ENCODE data around the gene MEAK7.

MEAK7 gene

DNA sequence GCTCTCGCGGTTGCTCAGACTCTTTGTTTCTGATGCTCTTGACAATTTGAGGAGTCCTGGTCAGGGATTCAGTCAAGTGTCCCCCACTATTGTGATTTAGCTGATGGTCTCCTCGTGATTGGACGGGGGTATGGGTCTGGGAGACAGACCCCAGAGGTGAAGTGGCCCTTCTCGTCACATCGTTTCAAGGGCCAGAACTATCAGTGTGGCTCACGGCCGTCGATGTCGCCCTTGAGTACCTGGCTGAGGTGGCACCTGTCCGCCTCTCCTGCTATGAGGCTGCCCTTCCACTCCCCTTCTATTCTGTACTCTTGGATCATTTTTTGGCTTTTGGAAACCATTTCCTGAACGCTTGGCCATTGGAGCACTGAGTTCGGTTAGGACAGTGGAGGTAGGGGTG lies 7.4 kb upstream of the MEAK7 start:
- DNase-seq: no peak

DNA sequence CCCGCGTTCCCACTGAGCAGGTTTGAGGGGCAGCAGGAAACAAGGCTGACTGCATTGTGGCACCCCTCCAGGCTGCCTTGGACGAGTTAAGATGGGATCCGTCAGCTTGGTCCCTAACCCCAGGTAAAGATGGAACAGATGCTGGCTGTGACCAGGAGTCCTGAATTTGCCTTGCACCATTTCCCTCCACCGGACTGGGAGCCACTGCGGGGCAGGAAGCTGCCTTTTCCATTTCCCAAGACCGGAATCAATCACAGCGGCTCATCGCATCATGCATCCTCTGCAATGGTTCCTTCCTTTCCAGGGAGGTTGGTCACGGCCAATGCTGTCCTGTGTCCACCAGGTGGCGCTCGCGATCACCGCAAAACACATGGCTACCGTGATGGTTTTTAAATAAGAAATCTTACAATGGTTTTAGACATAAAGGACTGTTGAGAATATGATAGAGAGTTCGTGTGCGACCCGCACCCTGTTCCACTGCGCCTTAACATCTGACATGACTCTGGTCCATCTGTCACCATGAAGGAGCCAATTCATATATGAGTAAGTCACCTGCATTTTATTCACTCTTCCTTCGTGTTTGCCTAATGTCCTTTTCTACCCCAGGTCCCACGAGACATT lies 6.8 kb upstream of the MEAK7 start:
- peak; percentile 82 for DNase-seq

DNA sequence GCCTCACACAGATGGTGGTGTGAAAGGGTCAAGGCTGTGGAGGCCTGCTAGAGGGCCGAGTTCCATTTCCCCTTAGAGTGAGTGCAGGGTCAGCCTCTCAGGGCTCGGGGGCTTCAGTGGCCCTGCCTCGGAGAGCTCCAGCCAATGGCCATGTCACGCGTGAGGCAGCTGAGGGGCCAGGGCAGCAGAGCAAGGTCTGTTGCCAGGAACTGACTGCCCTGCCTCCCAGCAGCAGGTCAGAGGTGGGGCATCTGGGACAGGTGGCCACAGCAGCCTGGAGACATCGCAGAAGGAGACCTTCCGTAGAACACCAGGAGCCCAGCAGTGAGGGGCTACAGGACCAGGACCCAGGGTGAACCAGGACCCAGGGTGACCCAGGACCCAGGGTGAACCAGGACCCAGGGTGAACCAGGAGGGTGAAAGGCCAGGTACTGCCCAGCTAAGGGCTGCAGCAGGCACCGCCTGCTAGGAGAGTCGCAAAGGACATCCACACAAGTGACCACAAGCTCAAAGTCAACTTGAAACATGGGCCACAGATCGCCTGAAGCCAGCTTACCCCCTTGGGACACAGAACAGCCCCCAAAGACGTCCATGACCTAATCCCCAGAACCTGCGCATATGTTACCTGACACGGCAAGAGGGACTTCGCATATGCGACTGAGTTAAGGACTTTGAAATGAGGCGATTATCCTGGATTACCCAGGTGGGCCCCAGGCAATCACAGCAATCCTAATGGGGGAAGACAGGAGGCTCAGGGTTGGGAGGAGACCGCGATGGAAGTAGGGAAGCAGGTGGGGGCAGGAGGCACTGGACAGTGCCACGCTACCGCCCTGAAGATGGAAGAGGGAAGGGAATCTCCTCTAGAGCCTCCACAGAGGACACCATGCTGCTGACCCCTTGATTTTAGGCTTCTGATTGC lies 4.8 kb upstream of the MEAK7 start:
- no peak for DNase-seq

DNA sequence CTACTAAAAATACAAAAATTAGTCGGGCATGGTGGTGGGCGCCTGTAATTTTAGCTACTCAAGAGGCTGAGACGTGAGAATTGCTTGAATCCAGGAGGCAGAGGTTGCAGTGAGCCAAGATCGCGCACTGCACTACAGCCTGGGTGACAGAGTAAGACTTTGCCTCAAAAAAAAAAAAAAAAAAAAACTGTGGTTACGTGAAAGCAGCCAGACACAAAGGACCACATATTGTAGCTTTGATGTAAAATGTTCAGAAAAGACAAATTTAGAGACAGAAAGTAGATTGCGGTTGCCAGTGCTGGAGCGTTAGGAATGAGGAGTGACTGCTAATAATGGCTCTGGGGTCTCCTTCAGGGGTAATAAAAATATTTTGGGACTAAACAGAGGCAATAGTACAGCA lies 4.0 kb upstream of the MEAK7 start:
- DNase-seq: no peak

DNA sequence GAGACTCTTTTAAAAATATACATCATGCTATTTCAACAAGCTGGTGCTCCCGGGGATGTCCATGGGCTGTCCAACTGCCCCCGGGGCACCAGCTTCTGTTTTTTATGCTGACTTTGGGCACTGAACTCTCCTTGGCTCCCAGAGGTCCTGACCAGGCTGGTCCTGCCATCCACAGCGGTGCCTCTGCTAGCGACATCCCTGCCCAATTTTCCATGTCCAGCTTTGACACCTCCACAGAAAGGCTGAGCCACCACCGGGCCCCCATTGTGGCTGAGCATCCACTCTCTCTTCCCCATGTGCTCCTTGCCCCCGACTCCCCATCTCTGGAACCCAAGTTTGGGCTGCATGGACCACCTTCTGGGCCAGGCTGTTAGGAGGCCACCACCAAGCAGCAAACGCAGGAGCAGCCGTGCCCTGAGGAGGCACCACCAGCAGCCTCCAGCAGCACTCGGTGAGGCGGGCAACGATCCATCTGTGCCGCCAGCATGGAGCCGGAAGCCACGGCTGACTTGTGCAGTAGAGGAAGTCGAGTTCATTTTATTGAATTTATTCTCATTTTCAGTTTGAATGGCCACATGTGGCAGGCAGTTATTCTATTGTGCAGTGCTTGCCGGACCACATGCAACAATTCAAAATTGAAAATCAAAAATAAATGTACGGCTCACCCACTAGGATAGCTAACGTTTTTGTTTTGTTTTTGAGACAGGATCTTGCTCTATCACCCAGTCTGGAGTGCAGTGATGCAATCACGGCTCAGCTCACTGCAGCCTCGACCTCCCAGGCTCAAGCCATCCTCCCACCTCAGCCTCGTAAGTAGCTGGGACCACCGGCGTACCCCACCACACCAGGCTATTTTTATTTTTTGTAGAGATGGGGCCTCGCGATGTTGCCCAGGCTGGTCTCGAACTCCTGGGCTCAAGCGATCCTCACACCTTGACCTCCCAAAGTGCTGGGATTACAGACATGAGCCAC lies 2.8 kb upstream of the MEAK7 start:
- DNase-seq: no peak

DNA sequence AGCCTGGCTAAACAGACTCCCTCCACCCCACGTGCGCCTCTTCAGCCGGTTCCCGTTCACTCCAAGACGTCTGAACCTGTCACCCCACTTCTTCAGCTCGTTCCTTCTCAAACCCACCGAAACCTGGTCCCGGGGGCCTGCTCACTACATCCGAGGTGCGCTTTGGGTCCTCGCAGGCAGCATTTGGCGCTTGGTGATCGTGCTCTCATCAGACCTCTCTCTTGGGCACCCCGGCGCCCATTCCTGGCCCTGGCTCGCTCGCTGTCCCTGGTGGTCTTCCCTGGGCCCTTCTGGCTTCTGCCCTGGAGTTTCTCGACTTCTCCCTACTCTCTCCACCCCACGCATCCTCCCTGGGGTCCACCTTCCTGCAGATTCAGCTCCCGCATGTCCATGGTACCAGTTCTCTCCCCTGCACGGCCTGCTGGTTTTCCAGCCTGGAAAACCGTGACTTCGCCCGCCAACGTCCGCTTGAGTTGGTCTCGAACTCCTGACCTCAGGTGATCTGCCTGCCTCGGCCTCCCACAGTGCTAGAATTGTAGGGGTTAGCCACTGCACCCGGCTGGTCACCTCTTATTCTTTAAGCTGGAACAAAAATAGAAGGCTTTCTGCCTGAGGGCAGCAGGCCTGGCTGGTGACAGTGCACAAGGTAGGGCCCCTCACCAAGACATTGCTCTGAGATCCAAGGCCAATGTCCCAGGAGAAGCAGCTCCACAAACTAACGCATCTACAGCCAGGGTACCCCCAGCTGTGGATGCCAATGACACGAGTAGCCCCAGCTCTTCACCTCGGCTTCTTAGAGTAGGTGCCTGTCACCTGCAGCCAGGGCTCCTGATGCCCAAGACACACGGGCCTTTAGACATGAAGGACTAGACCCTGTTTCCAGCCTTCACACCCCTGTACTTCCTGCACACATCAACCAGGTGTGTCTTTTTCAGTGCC lies 1.1 kb upstream of the MEAK7 start:
- DNase-seq: no peak

DNA sequence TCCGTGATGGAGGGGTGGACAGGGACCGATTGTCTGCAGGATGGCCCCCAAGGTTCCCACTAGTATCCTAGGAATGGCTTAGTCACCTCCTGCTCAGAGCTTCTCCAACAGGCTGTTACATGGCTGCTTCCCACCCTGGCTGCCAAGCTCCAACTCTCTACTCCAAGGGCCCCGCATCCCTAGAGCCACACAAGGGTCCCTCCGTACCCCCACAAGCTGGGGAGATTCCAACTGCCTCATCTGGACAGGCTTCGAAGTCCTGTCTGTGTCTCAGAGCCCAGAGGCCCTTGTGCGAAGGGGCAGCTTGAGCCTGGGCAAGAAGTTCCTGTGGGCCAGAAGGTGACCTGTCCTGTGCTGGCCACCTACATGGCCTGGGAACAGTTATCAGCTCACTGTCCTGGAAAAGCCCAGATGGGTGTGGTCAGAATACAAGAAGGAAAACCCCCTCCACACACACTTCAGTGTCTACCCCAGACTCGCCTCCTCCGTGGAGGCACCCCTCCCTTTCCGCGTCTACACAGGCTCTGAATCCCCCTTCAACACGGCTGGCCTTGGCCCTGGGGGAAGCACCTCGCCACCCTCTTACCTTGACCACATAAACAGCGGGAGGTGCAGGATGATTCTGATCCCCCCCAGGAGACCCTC lies 586 bp downstream of the MEAK7 start:
- no peak for DNase-seq

DNA sequence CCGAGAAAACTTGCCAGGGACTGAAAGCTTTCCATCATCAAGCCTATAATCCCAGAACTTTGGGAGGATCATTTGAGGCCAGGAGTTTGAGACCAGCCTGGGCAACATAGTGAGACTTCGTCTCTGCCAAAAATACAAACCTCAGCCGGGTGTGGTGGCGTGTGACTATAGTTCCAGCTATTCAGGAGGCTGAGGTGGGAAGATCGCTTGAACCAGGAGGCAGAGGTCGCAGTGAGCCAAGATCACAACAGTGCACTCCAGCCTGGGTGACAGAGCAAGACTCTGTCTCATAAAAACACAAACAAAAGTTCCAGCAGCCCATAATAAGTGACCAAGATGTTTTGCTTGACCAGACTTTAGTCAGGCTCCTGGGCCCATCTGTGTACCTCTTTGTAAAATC lies 1.9 kb downstream of the MEAK7 start:
- DNase-seq: no peak

DNA sequence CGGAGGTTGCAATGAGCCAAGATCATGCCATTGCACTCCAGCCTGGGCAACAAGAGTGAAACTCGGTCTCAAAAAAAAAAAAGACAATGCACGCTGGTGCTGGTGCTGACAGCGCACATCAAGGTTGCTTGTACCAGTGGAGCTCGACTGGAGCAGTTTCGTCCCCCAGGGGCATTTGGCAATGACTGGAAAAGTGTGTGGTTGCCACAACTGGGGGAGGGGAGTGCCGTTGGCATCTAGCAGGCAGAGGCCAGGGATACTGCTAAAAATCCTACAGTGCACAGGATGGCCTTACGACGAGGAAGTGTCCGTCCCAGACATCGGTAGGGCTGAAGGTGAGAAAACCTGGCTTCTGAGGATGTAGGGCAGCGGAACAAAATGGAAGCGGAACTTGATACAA lies 2.4 kb downstream of the MEAK7 start:
- no peak for DNase-seq

DNA sequence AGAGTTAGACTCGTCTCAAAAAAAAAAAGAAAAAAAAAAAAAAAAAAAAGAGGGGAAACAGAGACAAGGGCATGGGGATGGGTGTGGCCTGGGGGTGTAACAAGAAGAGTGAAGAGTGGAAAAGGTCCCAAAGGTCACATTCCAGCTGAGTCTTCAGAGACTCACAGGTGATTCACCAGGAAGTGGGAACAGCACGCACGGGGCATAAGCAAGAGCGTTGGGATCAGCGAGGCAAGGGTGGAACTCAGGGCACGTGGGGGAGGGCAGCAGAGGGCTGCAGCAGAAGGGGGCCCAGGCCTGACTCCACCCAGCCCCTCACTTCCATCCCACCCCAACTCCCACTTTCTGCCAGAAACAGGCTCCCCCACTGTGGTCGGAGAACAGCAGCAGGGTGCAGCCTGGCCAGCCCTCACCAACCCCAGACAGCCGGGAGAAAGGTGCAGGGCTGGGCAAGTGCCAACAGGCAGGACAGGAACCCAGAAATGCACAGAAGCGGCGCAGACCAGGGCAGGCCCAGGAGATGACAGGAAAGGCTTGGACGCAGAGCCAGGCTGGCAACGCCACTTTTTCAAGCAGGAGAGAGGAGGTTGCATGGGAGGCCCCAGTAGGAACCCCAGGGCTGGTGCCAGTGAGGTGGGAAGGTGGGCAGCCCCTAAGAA lies 3.3 kb downstream of the MEAK7 start:
- DNase-seq: no peak

DNA sequence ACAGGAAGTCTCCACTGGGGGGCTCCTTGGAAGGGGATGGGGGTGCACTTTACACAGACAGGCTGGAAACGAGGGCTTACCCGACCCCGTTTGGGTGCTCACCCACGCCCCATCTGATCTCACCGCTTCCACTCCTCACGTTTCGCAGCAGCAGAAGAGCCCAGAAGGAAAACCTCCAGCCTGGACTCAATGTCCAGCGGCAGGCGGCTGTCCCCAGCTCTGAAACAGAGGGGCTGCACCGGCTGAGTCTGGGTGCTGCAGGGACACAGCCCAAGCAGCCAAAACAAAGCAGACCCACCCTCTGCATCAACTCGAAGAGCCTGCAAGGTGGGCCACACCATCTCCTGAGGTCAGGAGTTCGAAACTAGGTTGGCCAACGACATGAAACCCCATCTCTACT lies 3.9 kb downstream of the MEAK7 start:
- no peak for DNase-seq

DNA sequence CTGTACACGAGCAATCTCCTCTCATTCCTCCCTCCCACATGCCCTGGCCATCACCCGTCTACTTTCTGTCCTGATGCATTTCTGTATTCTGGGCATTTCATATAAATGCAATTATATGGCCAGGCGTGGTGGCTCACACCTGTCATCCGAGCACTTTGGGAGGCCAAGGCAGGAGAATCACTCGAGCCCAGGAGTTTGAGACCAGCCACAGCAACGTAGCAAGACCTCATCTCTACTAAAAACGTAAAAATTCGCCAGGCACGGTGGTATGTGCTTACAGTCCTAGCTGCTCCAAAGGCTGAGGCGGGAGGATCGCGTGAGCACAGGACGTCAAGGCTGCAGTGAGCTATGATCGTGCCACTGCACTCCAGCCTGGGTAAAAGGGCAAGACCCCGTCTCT lies 4.8 kb downstream of the MEAK7 start:
- no peak for DNase-seq

DNA sequence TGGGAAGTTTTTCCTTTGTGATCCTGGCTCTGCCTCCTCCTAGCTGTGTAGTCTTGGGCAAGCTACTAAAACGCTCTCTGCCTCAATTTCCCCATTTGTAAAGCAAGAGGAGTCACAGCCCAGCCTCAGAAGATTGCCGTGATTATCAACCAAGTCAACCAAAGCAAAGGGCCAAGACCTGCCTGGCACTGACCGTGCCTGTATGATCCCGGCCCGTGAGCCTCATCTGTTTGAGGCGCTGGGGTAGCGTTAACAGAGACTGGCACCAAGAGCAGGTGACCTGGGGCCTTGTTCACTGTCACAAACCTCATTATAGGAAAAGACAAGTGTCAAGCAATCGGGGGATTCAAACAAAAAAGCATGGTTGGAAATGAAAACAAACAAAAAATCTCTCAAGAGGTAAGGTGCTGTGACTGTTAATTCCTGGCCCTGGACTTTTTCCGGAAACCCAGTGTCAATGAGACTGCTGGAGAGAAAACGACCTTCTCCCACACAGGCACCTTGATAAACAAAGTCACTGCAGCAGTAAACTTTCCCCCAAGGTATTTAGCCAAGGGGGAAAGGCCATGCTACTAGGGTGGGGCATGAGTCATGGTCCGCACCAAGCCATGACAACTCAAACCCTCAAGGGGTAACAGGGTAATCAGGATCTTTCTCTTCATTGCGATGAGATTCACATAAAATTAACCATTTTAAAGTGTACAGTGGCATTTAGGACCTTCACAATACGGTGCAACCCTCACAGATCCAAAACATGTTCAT lies 5.4 kb downstream of the MEAK7 start:
- DNase-seq: no peak

DNA sequence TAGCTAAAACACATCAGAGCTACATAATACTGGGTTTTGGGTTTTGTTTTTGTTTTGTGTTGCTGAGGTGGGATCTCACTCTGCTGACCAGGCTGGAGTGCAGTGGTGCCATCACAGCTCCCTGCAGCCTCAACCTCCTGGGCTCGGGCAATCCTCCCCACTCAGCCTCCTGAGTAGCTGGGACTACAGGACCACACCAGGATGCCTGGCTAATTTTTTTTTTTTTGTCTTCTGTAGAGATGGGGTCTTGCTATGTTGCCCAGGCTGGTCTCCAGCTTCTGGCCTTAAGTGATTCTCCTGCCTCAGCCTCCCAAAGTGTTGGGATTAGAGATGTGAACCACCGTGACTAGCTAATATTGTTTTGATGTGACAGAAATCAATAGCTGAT lies 6.2 kb downstream of the MEAK7 start:
- DNase-seq: no peak

DNA sequence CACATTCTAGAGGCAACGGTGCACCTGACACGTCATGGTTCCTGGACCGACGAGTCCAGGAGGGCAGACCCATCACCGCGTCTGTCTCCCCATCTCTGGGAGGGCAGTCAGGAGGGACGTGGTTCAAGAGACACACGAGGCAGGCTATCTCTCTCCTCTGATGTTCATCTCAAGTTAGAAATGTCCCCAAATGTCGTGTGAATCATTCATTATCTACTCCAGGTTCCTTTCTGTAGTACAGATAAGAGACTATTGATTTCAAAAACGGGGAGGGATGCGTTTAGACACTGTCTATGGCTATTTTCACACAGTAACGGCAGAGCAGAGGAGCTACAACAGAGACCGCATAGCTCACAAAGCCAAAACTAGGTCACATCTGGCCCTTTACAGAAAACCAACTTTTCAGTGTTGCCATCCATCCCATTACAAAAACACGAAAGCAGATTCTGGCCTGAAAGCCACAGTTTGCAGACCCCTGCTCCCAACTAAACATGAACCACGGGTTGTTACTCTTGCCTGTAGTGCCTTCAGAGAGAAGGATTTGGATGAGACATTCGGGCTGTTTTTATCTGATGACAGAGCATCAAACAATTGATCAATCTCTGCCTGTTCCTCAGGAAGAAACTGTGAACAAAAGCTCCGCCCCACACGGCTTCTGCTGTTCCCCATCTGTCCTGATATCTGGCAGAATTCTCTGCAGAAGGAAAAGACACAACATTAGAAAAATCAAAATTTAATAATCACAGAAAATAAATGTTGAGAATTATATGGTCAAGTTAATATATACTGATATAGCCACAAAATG lies 6.8 kb downstream of the MEAK7 start:
- no peak for DNase-seq

DNA sequence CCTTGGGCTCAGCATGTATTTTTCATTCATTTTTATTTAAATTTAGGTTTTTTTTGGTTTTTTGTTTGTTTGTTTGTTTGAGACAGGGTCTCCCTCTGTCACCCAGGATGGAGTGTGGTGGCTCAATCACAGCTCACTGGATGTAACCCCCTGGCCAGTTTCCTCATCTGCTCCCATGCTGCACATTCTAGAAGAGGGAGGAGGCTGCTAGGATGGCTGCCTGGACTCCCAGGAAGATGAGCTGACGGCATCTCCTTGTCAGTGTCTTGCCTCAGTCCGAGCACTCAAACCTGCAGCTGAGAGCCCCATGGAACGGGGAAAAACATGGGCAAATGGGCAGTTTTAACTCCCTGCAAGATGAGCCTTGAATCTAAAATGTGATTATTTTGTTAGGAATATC lies 7.5 kb downstream of the MEAK7 start:
- DNase-seq: no peak

DNA sequence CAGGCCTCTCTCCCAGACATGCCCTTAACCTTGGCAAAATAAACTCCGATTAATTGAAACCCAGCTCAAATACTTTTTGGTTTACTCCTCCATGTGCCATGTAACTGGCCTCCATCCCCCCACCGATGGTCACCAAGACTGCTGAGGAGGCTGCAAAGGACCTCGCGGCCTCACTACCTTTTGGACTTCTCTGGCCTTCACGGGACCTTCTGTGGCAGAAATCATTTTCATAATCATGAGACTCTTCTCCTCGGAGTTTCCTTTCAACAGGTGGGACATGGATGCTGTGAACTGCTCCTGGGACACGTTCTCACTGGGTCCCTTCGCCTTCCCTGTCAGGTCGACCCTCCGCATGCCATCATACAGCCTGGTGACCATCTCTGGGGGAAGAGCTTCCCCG lies 9.0 kb downstream of the MEAK7 start:
- DNase-seq: no peak

DNA sequence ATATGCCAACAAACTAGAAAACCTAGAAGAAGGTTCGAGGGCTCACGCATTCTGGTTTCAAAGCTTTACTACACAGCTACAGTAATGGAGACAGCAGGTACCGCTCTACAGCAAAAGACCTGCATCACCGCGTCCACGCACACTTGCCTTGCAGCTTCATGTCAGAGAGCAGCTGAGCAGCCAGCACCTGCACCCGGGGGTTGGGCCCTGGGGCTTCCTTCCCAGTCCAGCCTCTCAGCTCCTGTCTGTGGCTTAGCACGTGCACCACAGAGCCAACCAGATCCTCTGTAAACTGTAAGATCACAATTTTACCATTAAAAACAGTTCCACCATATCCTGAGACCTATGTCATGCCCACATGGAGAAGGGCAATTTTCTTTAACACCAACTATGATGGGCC lies 15.3 kb downstream of the MEAK7 start:
- no peak for DNase-seq

DNA sequence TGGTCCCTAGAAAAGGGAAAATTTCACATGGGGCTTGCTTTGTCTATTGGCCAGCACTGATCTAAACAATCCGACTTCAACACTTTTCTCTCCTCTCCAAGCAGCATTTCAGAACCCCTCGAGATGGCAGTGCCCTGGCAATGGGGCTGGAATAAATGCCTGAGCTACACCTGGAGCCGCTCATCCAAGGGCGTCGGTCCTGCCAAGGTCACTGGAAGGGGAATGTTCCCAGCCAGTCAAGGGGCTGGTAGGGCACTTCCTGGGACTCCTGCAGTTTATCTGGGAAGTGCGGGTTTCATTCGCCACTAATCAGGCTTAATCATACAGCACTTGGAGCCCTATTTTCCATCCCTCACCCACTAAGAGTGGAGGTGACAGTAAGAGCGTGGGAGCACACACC lies 17.1 kb downstream of the MEAK7 start:
- DNase-seq: no peak

All from midbrain (tissue), 1 donor.